ENCODE measurements around the gene KLHL36. TPM values are rescaled to one million over a fixed set of nuclear protein-coding genes. Genes with fewer than 3 reads are reported as not detected.
"Not testable (repeated sequence)": the region's sequence is repeated elsewhere in the genome, so short reads cannot be mapped to it uniquely, and the experiment has no call there.

KLHL36 gene
- total RNA-seq, 2 donors from 2014 or later = 68.1 to 78.2 TPM

- DNase-seq (no peak), ATAC-seq (no peak)
- Mint-ChIP-seq H3K36me3 (ENCODE audit: low read depth) (peaks cover 2% of the 10 kb centered on the region), H3K4me1 (peaks cover 2% of the 10 kb centered on the region), H3K27ac (no peak overlapping the region), H3K4me3 (no peak overlapping the region), H3K27me3 (peaks cover 35% of the 10 kb centered on the region)
- no peaks in the 10 kb centered on the region for H3K9me3 ChIP-seq (ENCODE audit: control insufficient read depth, low read length, poor library complexity, severe bottlenecking)
Observed at GRCh38 chr16:84686707-84687298, 38.5 kb downstream of the KLHL36 start.

- H3K27me3 Mint-ChIP-seq = peaks cover 35% of the 10 kb centered on the region
- H3K4me1 Mint-ChIP-seq = peaks cover 6% of the 10 kb centered on the region
- no peak overlapping the region for H3K4me3 Mint-ChIP-seq
- H3K27ac Mint-ChIP-seq = no peak overlapping the region
- no peak for ATAC-seq
- H3K9me3 ChIP-seq (ENCODE audit: control insufficient read depth, low read length, poor library complexity, severe bottlenecking) = no peaks in the 10 kb centered on the region
- peaks cover 2% of the 10 kb centered on the region for H3K36me3 Mint-ChIP-seq (ENCODE audit: low read depth)
- no peak for DNase-seq
Observed at GRCh38 chr16:84687715-84688114, 39.4 kb downstream of the KLHL36 start.

GRCh38 chr16:84688163-84688562 lies 39.9 kb downstream of the KLHL36 start:
- not testable (repeated sequence) for H3K27ac Mint-ChIP-seq; H3K4me3 Mint-ChIP-seq; DNase-seq; ATAC-seq; H3K36me3 Mint-ChIP-seq (ENCODE audit: low read depth); H3K9me3 ChIP-seq (ENCODE audit: control insufficient read depth, low read length, poor library complexity, severe bottlenecking); H3K4me1 Mint-ChIP-seq
- H3K27me3 Mint-ChIP-seq = peaks cover 35% of the 10 kb centered on the region

GRCh38 chr16:84689111-84689510 lies 40.8 kb downstream of the KLHL36 start:
- H3K9me3 ChIP-seq (ENCODE audit: control insufficient read depth, low read length, poor library complexity, severe bottlenecking) = no peaks in the 10 kb centered on the region
- Mint-ChIP-seq H3K4me3 (no peak overlapping the region), H3K27ac (no peak overlapping the region), H3K27me3 (peaks cover 29% of the 10 kb centered on the region), H3K4me1 (peaks cover 6% of the 10 kb centered on the region), H3K36me3 (ENCODE audit: low read depth) (peaks cover 2% of the 10 kb centered on the region)
- DNase-seq = no peak
- ATAC-seq = no peak

GRCh38 chr16:84690088-84690819 lies 41.9 kb downstream of the KLHL36 start:
- H3K36me3 Mint-ChIP-seq (ENCODE audit: low read depth) = peaks cover 2% of the 10 kb centered on the region
- H3K4me3 Mint-ChIP-seq = no peak overlapping the region
- H3K4me1 Mint-ChIP-seq = peaks cover 4% of the 10 kb centered on the region
- no peaks in the 10 kb centered on the region for H3K9me3 ChIP-seq (ENCODE audit: control insufficient read depth, low read length, poor library complexity, severe bottlenecking)
- no peak overlapping the region for H3K27ac Mint-ChIP-seq
- no peak for DNase-seq
- ATAC-seq = no peak
- H3K27me3 Mint-ChIP-seq = peaks cover 18% of the 10 kb centered on the region

GRCh38 chr16:84692451-84693214 lies 44.3 kb downstream of the KLHL36 start:
- DNase-seq (no peak), ATAC-seq (no peak)
- Mint-ChIP-seq H3K4me1 (peaks cover 4% of the 10 kb centered on the region), H3K27ac (no peak overlapping the region), H3K36me3 (ENCODE audit: low read depth) (peaks cover 2% of the 10 kb centered on the region), H3K4me3 (no peak overlapping the region), H3K27me3 (peaks cover 12% of the 10 kb centered on the region)
- H3K9me3 ChIP-seq (ENCODE audit: control insufficient read depth, low read length, poor library complexity, severe bottlenecking) = no peaks in the 10 kb centered on the region

- H3K9me3 ChIP-seq (ENCODE audit: control insufficient read depth, low read length, poor library complexity, severe bottlenecking) = not testable (repeated sequence)
Observed at GRCh38 chr16:84693869-84694268, 45.6 kb downstream of the KLHL36 start.

DNA sequence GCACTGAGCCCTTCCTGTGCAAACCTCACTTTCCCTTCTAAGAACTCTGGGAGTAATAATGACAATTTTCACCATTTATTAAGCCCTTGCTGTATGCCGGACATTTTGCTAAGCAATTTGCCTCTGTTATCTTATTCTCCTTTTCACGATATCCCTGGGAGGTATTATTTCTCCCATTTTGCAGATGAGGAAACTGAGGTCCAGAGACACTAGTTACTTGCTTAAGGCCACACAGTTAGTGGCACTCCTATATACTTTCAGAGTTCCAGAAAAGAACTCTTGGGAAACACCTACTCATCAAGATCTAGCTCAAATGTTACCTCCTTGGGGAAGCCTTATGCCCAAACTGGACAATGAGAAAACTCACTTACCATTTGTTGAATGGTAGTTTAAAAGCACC lies 46.7 kb downstream of the KLHL36 start:
- no peak overlapping the region for H3K4me3 Mint-ChIP-seq

More at GRCh38 chr16:84693869-84694268, 45.6 kb downstream of the KLHL36 start:
- not testable (repeated sequence) for ATAC-seq; DNase-seq; H3K4me3 Mint-ChIP-seq; H3K4me1 Mint-ChIP-seq; H3K27ac Mint-ChIP-seq; H3K36me3 Mint-ChIP-seq (ENCODE audit: low read depth)
- H3K27me3 Mint-ChIP-seq = peaks cover 12% of the 10 kb centered on the region

DNA sequence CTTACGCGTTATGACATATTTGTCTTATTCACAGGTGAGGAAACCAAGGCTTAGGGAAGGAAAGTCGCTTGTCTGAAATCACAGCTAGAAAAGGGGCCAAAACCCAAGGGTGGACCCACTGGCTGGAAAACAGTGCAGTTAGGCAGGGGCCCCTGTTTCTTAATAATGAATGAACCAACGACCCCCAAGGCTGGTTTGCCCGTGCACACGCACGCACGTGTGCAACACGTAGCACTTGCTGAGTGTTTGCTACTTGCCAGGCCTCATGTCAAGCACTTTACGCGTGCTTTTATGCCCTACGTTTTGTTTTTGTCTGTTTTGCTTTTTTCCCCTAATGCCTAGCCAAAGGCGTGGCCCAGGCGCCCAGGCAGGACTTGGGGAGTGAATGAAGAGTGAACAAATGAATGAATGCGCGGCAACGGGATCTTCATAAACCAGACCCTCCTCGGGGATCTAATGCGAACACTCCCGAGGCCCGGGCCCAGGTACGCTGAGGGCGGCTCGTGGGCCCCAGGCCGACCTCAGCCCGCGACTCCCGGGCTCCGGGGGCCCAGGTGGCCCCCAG lies 50.9 kb downstream of the KLHL36 start:
- H3K27me3 Mint-ChIP-seq = no peaks in the 10 kb centered on the region
- no peak for DNase-seq
- no peaks in the 10 kb centered on the region for H3K36me3 Mint-ChIP-seq (ENCODE audit: low read depth)
- peak overlapping the region; percentile 95 for H3K4me3 Mint-ChIP-seq
- H3K4me1 Mint-ChIP-seq = peaks cover 16% of the 10 kb centered on the region
- ATAC-seq = no peak
- H3K9me3 ChIP-seq (ENCODE audit: control insufficient read depth, low read length, poor library complexity, severe bottlenecking) = no peaks in the 10 kb centered on the region
- H3K27ac Mint-ChIP-seq = no peak overlapping the region

More for the DNA sequence above, 46.7 kb downstream of the KLHL36 start:
- Mint-ChIP-seq H3K27me3 (peaks cover 10% of the 10 kb centered on the region), H3K36me3 (ENCODE audit: low read depth) (no peaks in the 10 kb centered on the region), H3K4me1 (peaks cover 4% of the 10 kb centered on the region), H3K27ac (no peak overlapping the region)
- DNase-seq (no peak), ATAC-seq (no peak)
- H3K9me3 ChIP-seq (ENCODE audit: control insufficient read depth, low read length, poor library complexity, severe bottlenecking) = no peaks in the 10 kb centered on the region

DNA sequence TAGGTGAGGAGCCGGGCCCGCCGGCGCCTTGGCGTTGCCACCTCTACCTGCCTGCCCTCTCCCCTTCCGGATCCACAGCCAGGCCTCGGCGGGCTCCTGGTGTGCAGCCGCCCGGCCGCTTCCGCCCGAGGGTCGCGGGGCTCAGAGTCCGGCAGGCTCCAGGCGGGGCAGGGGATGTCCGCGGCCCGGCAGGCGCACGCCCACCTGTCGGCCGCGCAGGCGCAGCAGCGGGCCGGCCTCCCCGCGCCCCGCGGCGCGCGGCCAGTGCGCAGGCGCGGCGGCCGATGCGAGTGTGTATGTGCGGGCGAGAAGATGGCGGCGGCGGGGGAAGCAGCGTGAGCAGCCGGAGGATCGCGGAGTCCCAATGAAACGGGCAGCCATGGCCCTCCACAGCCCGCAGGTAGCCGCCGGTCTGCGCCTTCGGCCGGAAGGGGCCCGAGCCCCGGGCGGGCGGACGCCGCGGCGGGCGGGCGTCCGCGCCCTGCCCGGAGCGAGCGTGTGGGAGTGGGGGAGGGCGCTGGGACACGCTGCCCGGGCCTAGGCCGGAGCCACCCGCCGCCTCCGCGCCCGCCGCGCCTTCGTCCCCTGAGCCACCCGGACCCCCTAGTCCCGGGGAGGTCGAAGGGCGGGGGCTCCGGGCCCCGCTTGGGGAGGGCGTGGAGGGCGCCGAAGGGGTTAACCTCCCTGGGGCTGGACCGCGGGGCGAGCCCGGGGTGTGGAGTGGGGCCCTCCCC lies 51.6 kb downstream of the KLHL36 start, which contains the start of gene USP10:
Gene USP10, plus strand, starts transcription at position 289 of the 734 bp plus-strand sequence. Its CDS starts 91 bp downstream, at position 380.
- Mint-ChIP-seq H3K4me1 (peaks cover 22% of the 10 kb centered on the region), H3K27me3 (no peaks in the 10 kb centered on the region), H3K36me3 (ENCODE audit: low read depth) (no peaks in the 10 kb centered on the region), H3K4me3 (peak within 1 kb of the TSS; percentile 95), H3K27ac (peak within 1 kb of the TSS; percentile 93)
- DNase-seq = peak; percentile 84 to 90 (median 86)
- ATAC-seq = peak; percentile 86
- no peaks in the 10 kb centered on the region for H3K9me3 ChIP-seq (ENCODE audit: control insufficient read depth, low read length, poor library complexity, severe bottlenecking)

GRCh38 chr16:84700446-84701300 lies 52.4 kb downstream of the KLHL36 start:
- Mint-ChIP-seq H3K4me1 (peaks cover 27% of the 10 kb centered on the region), H3K27me3 (no peaks in the 10 kb centered on the region), H3K4me3 (peak overlapping the region; percentile 95), H3K27ac (peak overlapping the region; percentile 93), H3K36me3 (ENCODE audit: low read depth) (no peaks in the 10 kb centered on the region)
- peak in 1 of 3 donors; percentile 7 for DNase-seq
- peak; percentile 58 for ATAC-seq
- H3K9me3 ChIP-seq (ENCODE audit: control insufficient read depth, low read length, poor library complexity, severe bottlenecking) = no peaks in the 10 kb centered on the region

- no peak overlapping the region for H3K27ac Mint-ChIP-seq
- ATAC-seq = no peak
- H3K27me3 Mint-ChIP-seq = no peaks in the 10 kb centered on the region
- no peaks in the 10 kb centered on the region for H3K9me3 ChIP-seq (ENCODE audit: control insufficient read depth, low read length, poor library complexity, severe bottlenecking)
- no peak for DNase-seq
- H3K4me1 Mint-ChIP-seq = peaks cover 35% of the 10 kb centered on the region
- no peak overlapping the region for H3K4me3 Mint-ChIP-seq
- H3K36me3 Mint-ChIP-seq (ENCODE audit: low read depth) = peaks cover under 1% of the 10 kb centered on the region
Observed at GRCh38 chr16:84703681-84704080, 55.4 kb downstream of the KLHL36 start.

Measured in T-helper 17 cell (primary cell).